SU-DHL-6 (cell line): ENCODE data around the gene CHMP1A.

Source experiments
- H2AFZ ChIP-seq: fragments of 200-600 bp; sonication (generic); 2 replicates; pipeline ENCODE4 v1.6.1; 2014; ENCODE audit warnings: low read depth, mild to moderate bottlenecking, moderate library complexity, mixed read lengths, antibody characterized with exemption, low read length; ENCODE audit not compliant: severe bottlenecking
- H3F3A ChIP-seq: fragments of 200-600 bp; shearing (Covaris generic); 2 replicates; pipeline ENCODE4 v1.6.0; 2016; ENCODE audit warnings: antibody characterized with exemption, mild to moderate bottlenecking; ENCODE audit not compliant: insufficient read depth
- H3K27ac ChIP-seq: fragments of 200-600 bp; sonication (generic); 2 replicates; pipeline ENCODE4 v1.5.1; 2016; ENCODE audit warnings: low read depth, mild to moderate bottlenecking, low read length, moderate library complexity, mixed read lengths
- H3K27me3 ChIP-seq: fragments of 200-600 bp; sonication (generic), shearing (Covaris generic); 2 replicates; pipeline ENCODE4 v1.6.0; 2014; ENCODE audit warnings: mild to moderate bottlenecking, low read length
- H3K36me3 ChIP-seq: fragments of 200-600 bp; sonication (generic); 2 replicates; pipeline ENCODE4 v1.6.1; 2014; ENCODE audit warnings: mild to moderate bottlenecking, low read length, mixed read lengths
- H3K4me2 ChIP-seq: fragments of 300-600, 200-600 bp; shearing (Covaris generic), sonication (generic); 2 replicates; pipeline ENCODE4 v1.6.0; 2014; ENCODE audit warnings: low read length, low read depth, mild to moderate bottlenecking; ENCODE audit not compliant: poor library complexity, severe bottlenecking
- H3K4me3 ChIP-seq: fragments of 200-600 bp; sonication (generic); 2 replicates; pipeline ENCODE4 v1.5.1; 2014; ENCODE audit warnings: antibody characterized with exemption, low read length, mild to moderate bottlenecking, mixed read lengths; ENCODE audit not compliant: insufficient read depth, poor library complexity, severe bottlenecking
- H3K79me2 ChIP-seq: fragments of 200-600 bp; sonication (generic); 2 replicates; pipeline ENCODE4 v1.6.1; 2014; ENCODE audit warnings: mild to moderate bottlenecking, low read length, moderate library complexity; ENCODE audit not compliant: insufficient read depth
- H3K9ac ChIP-seq: fragments of 200-600 bp; sonication (generic); 2 replicates; pipeline ENCODE4 v1.7.0; 2014; ENCODE audit warnings: mild to moderate bottlenecking, low read length
- H3K9me2 ChIP-seq: fragments of 200-600 bp; sonication (generic); replicated peaks from 2 replicates; pipeline ENCODE4 v1.6.1; 2014; ENCODE audit warnings: low read length; ENCODE audit not compliant: insufficient read depth
- H3K9me3 ChIP-seq: fragments of 200-600 bp; sonication (generic); 2 replicates; pipeline ENCODE4 v1.6.1; 2014; ENCODE audit warnings: low read length, mixed read lengths; ENCODE audit not compliant: insufficient read depth
- H4K20me1 ChIP-seq: fragments of 200-600 bp; sonication (generic); 2 replicates; pipeline ENCODE4 v1.6.1; 2014; ENCODE audit warnings: low read depth, mild to moderate bottlenecking, antibody characterized with exemption, low read length, moderate library complexity, mixed read lengths
- CTCF ChIP-seq: fragments of 200-600 bp; sonication (generic); IDR thresholded peaks from one replicate; pipeline ENCODE4 v1.5.1; 2017; ENCODE audit warnings: antibody characterized with exemption, mild to moderate bottlenecking, low read length, moderate library complexity; ENCODE audit not compliant: insufficient read depth, poor library complexity, severe bottlenecking
- EZH2phosphoT487 ChIP-seq: fragments of 200-600 bp; sonication (generic), shearing (Covaris generic); conservative IDR thresholded peaks from 2 replicates; pipeline ENCODE4 v1.6.1; 2018; ENCODE audit warnings: mild to moderate bottlenecking, antibody characterized with exemption, low read length, moderate library complexity, mixed read lengths

The CHMP1A gene

GRCh38 chr16:89670496-89671431 is 13.3 kb upstream of the CHMP1A start:
- Histone ChIP-seq H3K27ac (no peak overlapping the region), H3K4me3 (no peak overlapping the region), H2AFZ (no peak overlapping the region), H4K20me1 (no peaks in the 10 kb centered on the region), H3K9me2 (no peaks in the 10 kb centered on the region), H3F3A (no peaks in the 10 kb centered on the region), H3K9me3 (peaks cover 5% of the 10 kb centered on the region; the same call in 1 of the 2 replicates), H3K36me3 (no peaks in the 10 kb centered on the region), H3K79me2 (no peaks in the 10 kb centered on the region), H3K4me2 (no peak overlapping the region), H3K27me3 (no peaks in the 10 kb centered on the region), H3K9ac (no peak overlapping the region)
- TF ChIP-seq EZH2phosphoT487, result no peak
- no peak for TF ChIP-seq CTCF

GRCh38 chr16:89669755-89670154 is 12.2 kb upstream of the CHMP1A start:
- no peak overlapping the region for H3K9ac ChIP-seq
- H3K9me2 ChIP-seq, result no peaks in the 10 kb centered on the region
- no peaks in the 10 kb centered on the region for H4K20me1 ChIP-seq
- H2AFZ ChIP-seq, result no peak overlapping the region
- H3K9me3 ChIP-seq, result peaks cover 5% of the 10 kb centered on the region; the same call in 1 of the 2 replicates
- no peak overlapping the region for H3K4me2 ChIP-seq
- H3K27me3 ChIP-seq, result no peaks in the 10 kb centered on the region
- TF ChIP-seq CTCF (no peak), EZH2phosphoT487 (no peak)
- H3K4me3 ChIP-seq, result no peak overlapping the region
- no peaks in the 10 kb centered on the region for H3K79me2 ChIP-seq
- no peak overlapping the region for H3K27ac ChIP-seq
- H3K36me3 ChIP-seq, result 0 out of 2 replicates have a peak, but pooled peaks cover 2% of the 10 kb centered on the region
- no peaks in the 10 kb centered on the region for H3F3A ChIP-seq

GRCh38 chr16:89668790-89669158 is 11.3 kb upstream of the CHMP1A start:
- Histone ChIP-seq H3K9me2 (no peaks in the 10 kb centered on the region), H3K9me3 (peaks cover 5% of the 10 kb centered on the region; the same call in 1 of the 2 replicates), H3K27ac (no peak overlapping the region), H3K9ac (no peak overlapping the region), H3K4me2 (no peak overlapping the region), H2AFZ (no peak overlapping the region), H3K27me3 (no peaks in the 10 kb centered on the region), H4K20me1 (no peaks in the 10 kb centered on the region), H3K79me2 (no peaks in the 10 kb centered on the region), H3F3A (no peaks in the 10 kb centered on the region), H3K36me3 (0 out of 2 replicates have a peak, but pooled peaks cover 2% of the 10 kb centered on the region), H3K4me3 (no peak overlapping the region)
- no peak for TF ChIP-seq CTCF
- no peak for TF ChIP-seq EZH2phosphoT487
